Activated CD4-positive, alpha-beta T cell treated with anti-CD3 and anti-CD28 coated beads for 48 hours (primary cell): Measurements from ENCODE around the gene LRP1-AS.
"Not testable (repeated sequence)": the region's sequence is repeated elsewhere in the genome, so short reads cannot be mapped to it uniquely, and the experiment has no call there.

ENCODE experiments used
- DNase-seq: peaks from one replicate; pipeline ENCODE4 v3.0.0-alpha.2; 2020

Gene LRP1-AS

GRCh38 chr12:57138526-57139272, 8.7 kb downstream of the LRP1-AS start:
- DNase-seq, result no peak

DNA sequence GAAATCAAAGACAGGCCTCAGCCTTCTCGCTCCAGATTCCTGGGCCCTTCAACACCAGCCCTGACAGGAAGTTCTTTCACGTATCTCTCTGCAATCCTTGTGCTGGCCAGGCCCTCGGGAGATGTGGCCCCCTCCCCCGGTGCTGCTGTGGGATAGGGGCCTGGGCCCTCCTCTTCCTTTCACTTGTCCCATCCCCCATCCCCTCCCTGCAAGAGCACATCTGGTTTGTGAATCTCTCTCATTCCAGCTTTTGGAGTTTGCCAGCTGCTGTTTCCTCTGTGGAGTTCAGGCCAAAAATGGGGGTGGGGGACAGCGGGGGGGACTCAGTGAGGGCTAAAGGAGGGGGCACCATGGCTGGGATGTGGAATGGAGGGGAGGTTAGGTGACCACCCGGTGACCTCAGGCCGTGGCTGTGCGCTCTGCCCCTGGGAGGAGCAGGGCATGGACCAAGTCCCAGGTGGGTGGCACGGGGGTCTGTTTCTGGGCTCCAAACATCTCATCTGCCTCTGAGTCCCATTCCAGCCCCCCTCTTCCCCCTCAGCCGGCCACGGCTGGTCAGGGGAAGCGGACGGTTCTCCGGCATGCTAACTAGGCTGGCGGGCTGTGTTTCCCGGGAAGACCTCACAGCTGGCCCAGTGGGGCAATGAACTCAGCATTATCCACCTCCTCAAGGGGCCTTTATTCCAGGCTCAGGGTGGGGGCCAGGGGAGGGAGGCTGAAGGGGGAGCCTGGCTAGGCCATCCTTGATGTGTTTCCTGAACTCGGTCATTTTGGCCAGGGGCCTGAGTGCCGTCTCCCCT, 11.7 kb downstream of the LRP1-AS start:
- DNase-seq, result no peak

DNA sequence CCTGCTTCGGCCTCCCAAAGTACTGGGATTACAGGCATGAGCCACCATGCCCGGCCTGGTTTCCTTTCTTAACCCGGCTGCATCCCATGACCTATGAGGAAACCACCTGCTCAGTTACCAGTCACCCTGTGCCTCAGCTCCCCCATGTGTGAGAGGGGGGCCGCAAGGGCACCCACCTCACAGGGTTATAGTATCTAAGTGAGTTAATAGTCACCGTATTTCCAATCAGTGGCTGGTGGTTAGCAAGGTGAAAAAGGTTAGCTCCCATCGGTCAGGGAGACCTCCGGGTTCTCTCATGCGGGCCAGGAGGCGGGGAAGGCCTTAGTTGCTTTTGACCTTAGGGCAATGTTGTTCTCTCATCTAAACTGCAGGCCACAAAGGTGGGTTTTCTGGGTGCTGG, 12.5 kb downstream of the LRP1-AS start:
- no peak for DNase-seq

GRCh38 chr12:57133916-57134315, 13.5 kb downstream of the LRP1-AS start:
- no peak for DNase-seq

GRCh38 chr12:57133013-57133569, 14.3 kb downstream of the LRP1-AS start:
- DNase-seq, result no peak

DNA sequence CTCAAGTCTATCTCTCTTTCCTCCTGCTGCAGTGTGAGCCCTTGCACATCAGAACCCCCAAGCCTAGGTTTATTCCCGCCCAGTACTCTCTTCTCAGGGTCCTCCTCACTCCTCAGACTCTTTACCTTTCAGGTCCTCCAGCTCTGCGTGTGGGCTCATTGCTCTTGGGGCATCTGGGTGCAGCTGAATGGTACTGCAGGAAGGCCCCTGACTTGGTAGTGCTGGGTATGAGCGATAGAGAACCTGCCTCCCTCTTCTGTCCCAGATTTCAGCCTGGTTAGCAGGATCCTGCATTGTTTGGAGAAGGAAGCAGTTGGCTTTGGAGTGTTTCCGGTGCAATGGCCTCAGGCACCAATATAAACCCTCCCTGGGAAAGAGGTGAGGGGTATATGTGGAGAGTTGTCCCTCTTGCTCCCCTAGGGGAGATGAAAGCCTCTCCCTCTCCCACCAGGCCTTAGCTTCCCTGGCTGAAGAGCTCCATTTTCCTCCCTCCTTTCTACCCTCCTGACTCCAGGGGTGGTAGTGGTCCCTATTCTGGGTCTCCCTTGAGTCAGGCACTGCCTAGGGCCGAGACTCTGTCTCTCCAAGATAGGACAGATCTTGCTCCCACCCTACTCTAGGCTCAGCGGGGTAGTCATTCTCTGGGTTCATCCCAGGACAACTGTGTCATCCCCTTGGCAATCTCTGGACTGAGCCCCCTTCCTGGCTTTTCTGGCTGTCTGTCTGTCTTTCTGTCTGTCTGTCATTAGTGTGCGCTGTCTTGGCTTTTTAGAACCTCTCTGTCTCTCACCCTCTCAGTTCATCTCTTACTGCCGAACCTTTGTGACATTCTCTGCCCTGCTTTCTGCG, 15.3 kb downstream of the LRP1-AS start:
- no peak for DNase-seq

DNA sequence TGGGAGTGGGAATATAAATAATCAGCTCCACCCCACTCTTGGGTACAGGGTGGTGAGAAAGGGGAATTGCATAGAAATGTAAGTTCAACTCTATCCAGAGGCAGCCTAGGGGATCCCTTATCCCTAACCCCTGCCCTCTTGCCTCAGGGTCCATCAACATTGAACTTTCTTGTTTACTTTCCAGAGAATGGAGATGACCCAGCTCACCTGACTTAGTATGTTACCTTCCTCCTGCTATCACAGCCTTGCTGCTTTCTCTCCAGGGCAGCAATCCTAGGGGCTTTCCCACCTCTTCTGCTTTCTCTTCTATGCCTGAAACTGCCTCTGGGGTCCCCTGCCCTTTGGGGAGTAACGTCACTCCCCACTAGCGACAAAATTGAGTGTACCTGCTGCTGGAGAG, 16.5 kb downstream of the LRP1-AS start:
- no peak for DNase-seq

- no peak for DNase-seq
Observed at GRCh38 chr12:57129889-57130288, 17.5 kb downstream of the LRP1-AS start.

DNA sequence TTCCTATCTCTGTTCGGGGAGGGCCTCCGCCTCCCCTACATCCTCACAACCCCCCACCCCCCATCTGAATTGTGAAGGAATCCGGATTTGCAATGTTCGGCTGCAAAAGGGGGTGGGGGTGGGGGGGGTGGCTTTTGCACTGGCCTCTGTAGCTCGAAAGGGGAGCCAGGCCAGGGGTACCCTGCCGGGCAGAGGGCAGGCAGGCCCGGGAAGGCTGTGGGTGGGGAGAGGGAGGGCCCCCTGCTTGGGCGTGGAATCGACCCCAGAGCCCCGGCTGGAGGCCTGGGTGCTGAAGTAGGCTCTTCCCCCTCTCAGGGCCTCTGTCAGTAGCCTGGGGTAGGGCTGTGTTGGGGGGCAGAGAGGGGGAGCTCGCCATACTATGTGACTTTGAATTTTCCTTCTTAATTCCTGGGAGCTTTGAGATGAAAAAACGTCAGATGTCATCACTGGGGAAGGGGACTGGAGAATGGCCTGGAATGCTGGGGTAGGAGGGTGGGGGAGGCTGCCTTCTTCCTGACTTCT, 18.0 kb downstream of the LRP1-AS start:
- DNase-seq, result no peak

- DNase-seq, result no peak
Observed at GRCh38 chr12:57128519-57129247, 18.7 kb downstream of the LRP1-AS start.

DNA sequence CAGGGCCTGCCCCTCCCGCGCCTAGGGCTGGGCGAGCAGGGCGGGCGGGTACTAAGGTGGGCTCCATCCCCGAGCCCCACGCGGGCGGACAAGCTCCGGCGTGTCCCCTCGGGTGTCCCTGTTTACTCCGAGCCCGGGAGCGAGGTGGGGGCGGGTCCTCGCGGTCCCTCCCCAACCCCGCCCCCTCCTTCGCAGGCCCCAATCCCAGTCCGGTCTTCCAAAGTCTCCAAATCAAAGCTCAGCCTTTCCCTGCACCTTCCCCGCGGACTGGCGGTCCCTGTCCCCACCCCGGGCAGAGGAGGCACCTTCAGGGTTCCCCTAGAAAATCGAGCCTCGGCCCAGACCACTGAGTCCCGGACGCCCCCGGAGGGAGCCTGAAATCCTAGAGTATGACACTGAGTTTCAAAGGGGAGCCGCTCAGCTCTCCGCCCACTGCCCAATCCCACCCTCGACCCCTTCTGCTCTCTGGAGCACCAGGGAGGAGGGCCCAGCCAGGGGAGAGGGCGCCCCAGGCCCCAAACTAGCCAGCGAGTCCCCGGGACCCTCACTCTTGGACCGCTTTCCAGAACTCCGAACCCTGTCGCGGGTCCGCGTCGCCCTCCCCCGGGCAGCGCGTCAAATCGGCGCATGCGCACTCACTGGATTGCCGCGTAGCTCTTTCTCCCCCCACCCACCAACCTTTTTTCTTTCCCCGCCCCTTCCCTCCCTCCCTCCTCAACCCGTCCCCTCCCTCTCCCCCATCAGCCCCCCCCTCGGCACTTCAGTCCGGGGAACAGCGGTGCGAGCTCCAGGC, 19.5 kb downstream of the LRP1-AS start, which contains the start of gene LRP1:
Gene LRP1, plus strand, starts transcription at position 758 of the 793 bp plus-strand sequence. CDS start 482 bp downstream, outside the sequence.
- peak; percentile 76 for DNase-seq

DNA sequence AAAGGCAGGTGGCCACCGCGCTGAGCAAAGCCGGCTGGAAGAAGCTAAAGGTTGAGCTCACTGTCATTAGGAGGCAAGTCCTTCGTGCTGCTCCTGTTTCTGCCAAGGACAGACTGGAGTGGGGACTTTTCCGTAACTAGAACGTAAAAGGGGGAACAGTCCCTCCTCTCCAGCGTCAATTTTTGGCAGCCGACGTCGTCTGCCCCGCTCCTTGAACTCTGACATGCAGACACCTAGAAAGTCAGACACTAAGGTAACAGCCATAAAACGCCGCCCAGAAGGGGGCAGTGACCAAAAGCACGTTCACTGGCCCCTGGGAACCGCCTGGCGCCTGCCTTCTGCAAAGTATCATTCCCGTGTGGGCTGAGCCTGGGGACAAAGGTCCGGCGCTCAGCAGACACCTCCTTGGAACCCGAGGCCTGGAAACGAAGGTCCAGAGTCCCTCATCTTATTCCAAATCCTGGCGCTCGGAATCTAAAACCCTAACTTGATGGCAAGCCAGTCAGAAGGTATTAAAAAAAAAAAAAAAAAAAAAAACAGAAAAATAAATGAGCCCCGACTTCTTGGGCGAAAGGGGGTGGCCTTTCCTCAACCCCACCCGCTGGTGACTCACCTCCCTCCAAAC, 20.2 kb downstream of the LRP1-AS start:
- peak; percentile 62 for DNase-seq

DNA sequence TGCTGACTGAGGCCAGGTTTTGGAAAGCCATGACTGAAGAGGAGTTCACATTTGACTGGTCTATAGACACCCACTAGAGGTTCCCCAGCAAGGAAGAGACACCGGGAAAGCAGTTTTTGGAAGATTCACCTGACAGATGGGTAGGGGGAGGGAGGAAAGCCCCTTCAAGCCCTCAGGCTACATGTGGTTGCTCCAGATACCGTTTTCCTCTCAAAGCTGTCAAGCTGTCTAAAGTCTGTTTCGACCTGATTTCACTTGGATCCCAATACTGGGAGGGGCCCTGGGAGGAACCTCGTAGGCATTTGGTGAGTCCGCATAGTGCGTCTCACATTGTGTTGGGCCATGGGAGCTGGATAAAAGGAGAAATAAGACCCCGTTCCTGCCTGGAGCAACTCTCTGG, 20.9 kb downstream of the LRP1-AS start:
- DNase-seq, result no peak

- no peak for DNase-seq
Observed at GRCh38 chr12:57126061-57126460, 21.4 kb downstream of the LRP1-AS start.

GRCh38 chr12:57124261-57124877, 23.1 kb downstream of the LRP1-AS start:
- peak; percentile 84 for DNase-seq

GRCh38 chr12:57123813-57124212, 23.6 kb downstream of the LRP1-AS start:
- DNase-seq, result no peak

- DNase-seq, result not testable (repeated sequence)
Observed at GRCh38 chr12:57120718-57121117, 26.7 kb downstream of the LRP1-AS start.

DNA sequence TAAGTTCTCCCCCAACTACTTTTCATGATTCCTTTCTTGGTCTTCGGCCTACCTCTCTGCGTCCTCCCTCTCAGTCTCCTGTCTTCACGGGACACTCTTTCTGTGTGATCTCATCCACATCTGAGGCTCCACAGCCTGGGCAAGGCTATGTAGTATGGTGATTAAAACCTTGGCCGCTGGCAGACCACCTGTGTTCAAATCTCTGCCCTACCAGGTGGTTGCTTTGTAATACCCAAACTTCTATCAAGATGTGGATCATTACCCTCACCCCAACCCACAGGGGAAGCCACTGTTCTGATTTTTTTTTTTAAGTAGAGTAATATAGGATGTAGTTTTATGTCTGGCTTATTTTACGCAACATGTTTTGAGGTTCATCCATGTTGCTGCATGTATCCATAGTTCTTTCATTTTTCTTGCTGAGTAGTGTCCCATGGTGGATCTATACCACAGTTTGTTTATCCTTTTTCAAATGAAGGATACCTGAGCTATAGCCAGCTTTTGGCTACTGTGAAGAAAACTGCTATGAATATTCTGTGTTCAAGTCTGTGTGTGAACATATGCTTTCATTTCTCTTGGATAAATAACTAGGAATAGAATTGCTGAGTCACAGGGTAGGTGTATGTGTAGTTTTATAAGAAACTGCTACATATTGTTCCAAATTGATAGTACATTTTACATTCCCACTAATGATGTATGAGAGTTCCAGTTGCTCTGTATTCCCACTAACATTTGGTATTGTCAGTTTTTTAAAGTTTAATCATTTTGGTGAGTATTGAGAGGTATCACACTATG, 27.9 kb downstream of the LRP1-AS start:
- no peak for DNase-seq

- no peak for DNase-seq
Observed at GRCh38 chr12:57118711-57119271, 28.6 kb downstream of the LRP1-AS start.
